Neuronal stem cell (in vitro differentiated cells): ENCODE data around the gene SLX9.

Experiments used
- DNase-seq: peaks from one replicate; pipeline ENCODE4 v3.0.0-alpha.2; 2013; ENCODE audit warnings: low spot score
- H2AFZ ChIP-seq: one replicate; pipeline ENCODE4 v1.6.1; 2013; ENCODE audit warnings: mild to moderate bottlenecking, low read length, inconsistent platforms
- H2AK5ac ChIP-seq: 2 replicates; pipeline ENCODE4 v1.6.1; 2013; ENCODE audit warnings: low read depth, mild to moderate bottlenecking, inconsistent platforms, low read length, moderate library complexity, mixed read lengths
- H2BK120ac ChIP-seq: 2 replicates; pipeline ENCODE4 v1.6.1; 2013; ENCODE audit warnings: low read depth, mild to moderate bottlenecking, inconsistent platforms, low read length, moderate library complexity, mixed read lengths
- H2BK12ac ChIP-seq: one replicate; pipeline ENCODE4 v1.6.1; 2013; ENCODE audit warnings: low read length, inconsistent platforms
- H2BK15ac ChIP-seq: 2 replicates; pipeline ENCODE4 v1.6.1; 2013; ENCODE audit warnings: mild to moderate bottlenecking, low read length, inconsistent platforms, mixed read lengths
- H2BK5ac ChIP-seq: one replicate; pipeline ENCODE4 v1.6.1; 2013; ENCODE audit warnings: inconsistent platforms, mild to moderate bottlenecking, low read length, moderate library complexity
- H3K14ac ChIP-seq: one replicate; pipeline ENCODE4 v1.6.1; 2013; ENCODE audit warnings: low read length, inconsistent platforms
- H3K18ac ChIP-seq: 2 replicates; pipeline ENCODE4 v1.6.1; 2013; ENCODE audit warnings: low read length, inconsistent platforms
- H3K23ac ChIP-seq: 2 replicates; pipeline ENCODE4 v1.6.1; 2013; ENCODE audit warnings: low read depth, mild to moderate bottlenecking, mixed read lengths, low read length, inconsistent platforms; ENCODE audit not compliant: poor library complexity
- H3K27ac ChIP-seq: replicated peaks from 3 replicates; pipeline ENCODE4 v1.5.1; 2013; ENCODE audit warnings: low read length, inconsistent platforms
- H3K27me3 ChIP-seq, 3 experiments: 2 replicates each; pipeline ENCODE4 v1.6.1; 2013; ENCODE audit warnings: low read length in 3 of 3, mild to moderate bottlenecking in 2 of 3, inconsistent platforms in 1 of 3, low read depth in 1 of 3, mixed read lengths in 1 of 3, moderate library complexity in 1 of 3; ENCODE audit not compliant: control insufficient read depth in 3 of 3, insufficient read depth in 3 of 3
- H3K36me3 ChIP-seq, 2 donors: replicated peaks in 1 of 2; 2 replicates each; pipeline ENCODE4 v1.6.1; 2013; ENCODE audit warnings: low read length in 2 of 2; ENCODE audit not compliant: control insufficient read depth in 2 of 2, insufficient read depth in 2 of 2
- H3K4ac ChIP-seq: 2 replicates; pipeline ENCODE4 v1.6.1; 2013; ENCODE audit warnings: inconsistent platforms, mild to moderate bottlenecking, low read length, moderate library complexity
- H3K4me1 ChIP-seq, 2 donors: 1 replicate in 1 of 2; 2 replicates in 1 of 2; pipeline ENCODE4 v1.6.1; 2013; ENCODE audit warnings: low read length in 2 of 2, low read depth in 1 of 2; ENCODE audit not compliant: control insufficient read depth in 2 of 2, insufficient read depth in 1 of 2
- H3K4me2 ChIP-seq: one replicate; pipeline ENCODE4 v1.6.1; 2013; ENCODE audit warnings: mild to moderate bottlenecking, low read length, inconsistent platforms; ENCODE audit not compliant: insufficient read depth, poor library complexity, severe bottlenecking
- H3K4me3 ChIP-seq, 2 donors: 2 replicates each; pipeline ENCODE4 v1.5.1; 2013; ENCODE audit warnings: low read length in 2 of 2, mild to moderate bottlenecking in 2 of 2, inconsistent platforms in 1 of 2, moderate library complexity in 1 of 2
- H3K79me1 ChIP-seq: one replicate; pipeline ENCODE4 v1.6.1; 2013; ENCODE audit warnings: low read depth, mild to moderate bottlenecking, inconsistent platforms, low read length, moderate library complexity
- H3K9ac ChIP-seq: one replicate; pipeline ENCODE4 v1.6.1; 2013; ENCODE audit warnings: mild to moderate bottlenecking, low read depth, low read length, inconsistent platforms; ENCODE audit not compliant: poor library complexity
- H3K9me3 ChIP-seq, 2 donors: replicated peaks in 1 of 2; 2 replicates each; pipeline versions ENCODE3 to v1.6.1; 2013; ENCODE audit warnings: low read length in 2 of 2, mild to moderate bottlenecking in 2 of 2, inconsistent platforms in 1 of 2, low read depth in 1 of 2, mixed read lengths in 1 of 2, moderate library complexity in 1 of 2; ENCODE audit not compliant: control insufficient read depth in 2 of 2, insufficient read depth in 1 of 2
- H4K8ac ChIP-seq: one replicate; pipeline ENCODE4 v1.6.1; 2013; ENCODE audit warnings: low read depth, mild to moderate bottlenecking, inconsistent platforms, low read length, moderate library complexity
- H4K91ac ChIP-seq: one replicate; pipeline ENCODE4 v1.6.1; 2013; ENCODE audit warnings: low read length, low read depth, mild to moderate bottlenecking, inconsistent platforms; ENCODE audit not compliant: poor library complexity
- WGBS, 2 donors: extraction: QIAGEN DNeasy Blood & Tissue Kit; methylation state at CpG; one replicate each; pipeline ENCODE4 v1.1.7; 2013; ENCODE audit warnings: missing lambda C conversion rate in 2 of 2, mixed read lengths in 1 of 2; ENCODE audit not compliant: insufficient read length in 2 of 2, insufficient replicate concordance in 1 of 2; ENCODE audit errors: extremely low coverage in 2 of 2; 5-methylcytosine and 5-hydroxymethylcytosine counted together

Gene SLX9

GRCh38 chr21:44987886-44988606 lies 48.2 kb downstream of the SLX9 start:
- no peak overlapping the region for H2AFZ ChIP-seq
- H3K4me2 ChIP-seq, result no peak overlapping the region
- H3K9me3 ChIP-seq, result no peaks in the 10 kb centered on the region
- no peaks in the 10 kb centered on the region for H3K36me3 ChIP-seq
- H2BK5ac ChIP-seq, result peak overlapping the region; percentile 93
- H3K4ac ChIP-seq, result no peak overlapping the region
- no CpG with 5 or more reads among the region's 37 CpGs for WGBS, 2 donors
- H4K91ac ChIP-seq, result no peak overlapping the region
- no peak overlapping the region for H3K9ac ChIP-seq
- H3K23ac ChIP-seq, result peak overlapping the region; percentile 44
- H3K4me1 ChIP-seq, result peaks cover 7 to 22% of the 10 kb centered on the region in 2 donors
- DNase-seq, result no peak
- no peak overlapping the region for H3K27ac ChIP-seq
- no peak overlapping the region for H3K4me3 ChIP-seq
- H2AK5ac ChIP-seq, result peak overlapping the region; percentile 88
- H3K79me1 ChIP-seq, result no peaks in the 10 kb centered on the region
- H4K8ac ChIP-seq, result no peak overlapping the region
- H3K27me3 ChIP-seq, result peaks cover 0 to 18% (median 0%) of the 10 kb centered on the region in 3 experiments
- H3K14ac ChIP-seq, result no peak overlapping the region
- peak overlapping the region; percentile 83 for H3K18ac ChIP-seq
- H2BK15ac ChIP-seq, result no peak overlapping the region
- H2BK120ac ChIP-seq, result no peak overlapping the region
- no peak overlapping the region for H2BK12ac ChIP-seq

- Histone ChIP-seq H3K9ac (peak overlapping the region; percentile 60), H2BK15ac (no peak overlapping the region), H3K4me3 (no peak overlapping the region), H3K18ac (peak overlapping the region; percentile 80), H4K91ac (no peak overlapping the region), H3K4me1 (peaks cover 7 to 22% of the 10 kb centered on the region in 2 donors), H2BK12ac (no peak overlapping the region), H3K27me3 (peaks cover 0 to 18% (median 0%) of the 10 kb centered on the region in 3 experiments), H4K8ac (no peak overlapping the region), H2BK5ac (peak overlapping the region; percentile 53), H3K79me1 (no peaks in the 10 kb centered on the region), H3K14ac (peak overlapping the region; percentile 89), H2AK5ac (peak overlapping the region; percentile 20), H2BK120ac (no peak overlapping the region), H3K4ac (no peak overlapping the region), H3K23ac (peak overlapping the region; percentile 55), H3K36me3 (no peaks in the 10 kb centered on the region), H3K4me2 (no peak overlapping the region), H3K27ac (no peak overlapping the region), H2AFZ (no peak overlapping the region), H3K9me3 (no peaks in the 10 kb centered on the region)
- WGBS, 2 donors, result no CpG with 5 or more reads among the region's 20 CpGs
- DNase-seq, result no peak
Observed at GRCh38 chr21:44988607-44989536, 49.0 kb downstream of the SLX9 start.

- H4K91ac ChIP-seq, result no peak overlapping the region
- H3K23ac ChIP-seq, result peak overlapping the region; percentile 55
- no peaks in the 10 kb centered on the region for H3K79me1 ChIP-seq
- H3K9ac ChIP-seq, result peak overlapping the region; percentile 60
- H2AFZ ChIP-seq, result no peak overlapping the region
- peaks cover 7 to 19% of the 10 kb centered on the region in 2 donors for H3K4me1 ChIP-seq
- H3K4me2 ChIP-seq, result no peak overlapping the region
- H3K4me3 ChIP-seq, result no peak overlapping the region
- H3K9me3 ChIP-seq, result no peaks in the 10 kb centered on the region
- peak overlapping the region; percentile 70 for H2AK5ac ChIP-seq
- no peak overlapping the region for H3K27ac ChIP-seq
- H4K8ac ChIP-seq, result no peak overlapping the region
- peak overlapping the region; percentile 53 for H3K4ac ChIP-seq
- peak overlapping the region; percentile 89 for H3K14ac ChIP-seq
- H2BK15ac ChIP-seq, result no peak overlapping the region
- H3K27me3 ChIP-seq, result peaks cover 0 to 20% (median 0%) of the 10 kb centered on the region in 3 experiments
- no CpG with 5 or more reads among the region's 8 CpGs for WGBS, 2 donors
- H3K18ac ChIP-seq, result peak overlapping the region; percentile 80
- no peaks in the 10 kb centered on the region for H3K36me3 ChIP-seq
- DNase-seq, result no peak
- no peak overlapping the region for H2BK12ac ChIP-seq
- no peak overlapping the region for H2BK120ac ChIP-seq
- H2BK5ac ChIP-seq, result peak overlapping the region; percentile 53
Observed at GRCh38 chr21:44989537-44989886, 49.7 kb downstream of the SLX9 start.
